Suppressor macrophage treated with lipopolysaccharide for 1 hour (primary cell): ENCODE data around the gene SLX4IP.
"Not testable (repeated sequence)": the region's sequence is repeated elsewhere in the genome, so short reads cannot be mapped to it uniquely, and the experiment has no call there.

Source experiments
- DNase-seq, 3 donors: peaks; one replicate each; pipeline ENCODE4 v3.0.0-alpha.2; 2020 to 2022

Gene SLX4IP

GRCh38 chr20:10434832-10435812 lies at the start of gene SLX4IP:
Gene SLX4IP, plus strand, starts transcription at chr20:10435305. Its CDS starts 22,900 bp downstream, at chr20:10458205.
- peak; percentile 93 to 97 (median 96) for DNase-seq

- DNase-seq = no peak
Measured at GRCh38 chr20:10385850-10386544, 49.1 kb upstream of the SLX4IP start.

GRCh38 chr20:10387686-10388085 lies 47.4 kb upstream of the SLX4IP start:
- no peak for DNase-seq

DNA sequence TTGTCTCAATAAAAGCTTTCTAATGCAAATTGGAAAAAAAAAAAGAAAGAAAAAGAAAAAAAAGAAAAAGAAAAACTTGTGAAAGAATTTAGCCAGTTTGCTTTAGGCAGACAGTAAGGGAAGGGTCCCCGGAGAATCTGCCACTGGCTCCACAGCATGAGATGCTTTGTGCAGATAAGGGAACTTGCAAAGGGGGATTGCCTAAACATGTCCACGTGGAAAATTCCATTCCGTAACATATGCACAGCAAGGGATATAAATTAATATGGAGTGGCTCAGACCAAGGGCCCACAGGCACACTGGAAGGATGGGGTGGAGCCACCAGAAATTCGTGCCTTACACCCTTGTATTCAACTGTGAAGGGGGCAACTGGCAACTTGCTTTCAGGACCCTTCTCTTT lies 46.5 kb upstream of the SLX4IP start:
- no peak for DNase-seq

DNA sequence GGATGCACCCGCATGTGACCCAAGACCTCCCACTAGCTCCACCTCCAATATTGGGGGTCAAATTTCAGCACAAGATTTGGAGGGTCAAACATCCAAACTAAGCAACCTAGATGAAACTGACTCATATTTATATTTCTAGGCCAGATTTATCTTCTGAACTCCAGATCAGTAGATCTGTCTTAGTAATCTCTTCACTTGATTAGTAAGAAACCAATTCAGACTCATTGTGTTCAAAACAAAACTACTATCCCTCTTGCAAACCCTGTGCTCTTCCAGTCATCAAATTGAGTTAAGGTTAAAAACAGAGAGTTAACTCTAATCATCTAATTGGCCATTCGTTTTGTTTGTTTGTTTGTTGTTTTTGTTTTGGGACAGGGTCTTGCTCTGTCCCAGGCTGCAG lies 44.4 kb upstream of the SLX4IP start:
- no peak for DNase-seq

GRCh38 chr20:10394752-10395151 lies 40.4 kb upstream of the SLX4IP start:
- DNase-seq = not testable (repeated sequence)

GRCh38 chr20:10398834-10399369 lies 36.2 kb upstream of the SLX4IP start:
- no peak for DNase-seq

- DNase-seq = peak; percentile 15 to 44 (median 32)
Measured at GRCh38 chr20:10402938-10403608, 32.0 kb upstream of the SLX4IP start.

- DNase-seq = peak; percentile 12 to 42 (median 14)
Measured at GRCh38 chr20:10404023-10404628, 31.0 kb upstream of the SLX4IP start.

DNA sequence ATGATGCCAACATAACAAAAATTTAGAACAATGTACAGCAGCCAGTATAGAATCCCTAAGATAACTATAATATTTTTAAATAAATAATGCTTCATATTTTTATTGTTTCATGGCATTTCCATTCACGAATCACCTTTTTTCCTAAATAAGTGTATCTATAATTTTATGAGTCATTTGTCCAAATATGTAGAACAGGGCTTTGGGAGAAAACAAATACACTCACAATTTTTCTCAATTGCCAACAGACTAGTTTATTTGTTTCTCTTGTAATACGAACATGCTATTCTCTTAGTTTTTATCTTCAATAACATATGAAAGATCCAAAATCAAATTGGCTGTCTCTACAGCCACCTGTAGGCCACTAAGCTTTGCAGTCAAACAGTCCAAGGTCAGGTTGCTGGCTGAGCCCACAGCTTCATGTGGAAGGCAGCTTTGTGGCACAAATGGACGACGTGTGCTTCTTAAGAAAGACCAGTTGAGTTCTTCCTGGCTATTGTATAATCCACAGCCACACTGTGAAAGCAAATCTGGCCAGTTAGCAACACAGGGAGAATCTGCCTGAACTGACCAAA lies 30.1 kb upstream of the SLX4IP start:
- no peak for DNase-seq

DNA sequence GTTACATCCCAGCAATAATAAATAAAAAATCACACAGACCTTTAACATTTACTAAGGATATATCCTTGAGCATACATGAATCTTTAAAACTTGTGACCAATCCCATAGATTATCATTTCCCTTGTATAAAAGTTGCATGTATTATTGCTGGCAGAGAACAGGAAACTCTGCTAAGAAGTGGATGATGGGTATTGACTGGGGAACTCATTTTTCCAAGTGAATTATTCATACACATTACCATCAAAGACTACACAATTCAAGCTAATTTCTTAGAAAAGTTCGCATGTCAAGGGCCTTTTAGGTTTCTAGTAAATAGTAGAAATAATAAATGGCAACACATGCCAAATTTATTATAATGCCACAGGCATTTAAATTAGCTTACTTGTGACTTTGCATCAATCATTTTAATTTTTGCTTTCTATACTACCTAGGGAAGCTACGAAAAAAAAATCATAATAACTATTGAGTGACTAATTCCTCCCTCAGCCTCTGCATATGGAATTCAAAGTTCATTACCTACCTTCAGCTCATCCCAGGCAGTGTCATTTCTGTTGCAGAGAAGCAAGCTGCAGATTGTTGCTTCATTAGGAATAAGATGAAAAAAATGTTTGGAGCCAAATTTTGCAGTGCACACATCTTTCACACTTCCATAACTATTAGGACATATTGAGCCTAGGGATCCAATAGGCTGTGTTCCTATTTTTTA lies 26.8 kb upstream of the SLX4IP start:
- DNase-seq = no peak

GRCh38 chr20:10411673-10412072 lies 23.4 kb upstream of the SLX4IP start:
- DNase-seq = no peak

DNA sequence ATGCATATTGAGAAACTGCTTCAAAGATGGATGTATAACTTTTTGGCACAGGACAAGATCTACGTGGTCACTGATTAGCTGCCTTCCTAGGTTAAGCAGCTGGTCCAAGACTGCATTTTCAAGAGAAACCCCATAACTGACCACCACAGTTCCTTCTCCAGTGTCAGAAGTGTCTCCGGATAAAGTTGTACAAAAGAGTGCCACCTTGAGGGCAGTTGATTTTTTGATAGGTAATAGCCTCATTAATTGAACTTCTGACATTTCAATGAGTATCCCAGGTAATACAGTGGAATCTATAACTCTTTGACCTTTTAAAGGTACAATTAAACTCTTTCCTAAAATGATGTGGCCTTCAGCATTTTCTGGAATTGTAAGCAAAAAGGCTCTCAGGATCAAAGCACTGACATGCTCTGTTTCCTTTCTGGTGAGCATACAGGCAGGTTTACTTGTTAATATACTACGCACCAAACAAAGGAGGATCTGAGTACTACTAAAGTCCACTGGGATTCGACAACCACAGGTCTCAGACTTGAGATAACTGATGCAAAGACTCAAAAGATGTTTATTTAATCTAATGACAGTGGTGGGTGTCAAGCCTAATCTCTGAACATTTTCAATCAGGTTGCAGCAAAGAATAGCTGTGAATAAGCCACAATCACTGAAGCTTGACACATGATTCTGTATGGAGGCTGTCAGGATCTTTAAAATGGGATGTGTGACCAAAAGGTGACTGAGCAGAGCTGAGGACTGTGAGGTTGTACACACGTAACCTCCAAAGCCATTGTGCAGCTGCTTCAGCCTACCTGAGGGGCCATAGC lies 22.3 kb upstream of the SLX4IP start:
- DNase-seq = no peak

DNA sequence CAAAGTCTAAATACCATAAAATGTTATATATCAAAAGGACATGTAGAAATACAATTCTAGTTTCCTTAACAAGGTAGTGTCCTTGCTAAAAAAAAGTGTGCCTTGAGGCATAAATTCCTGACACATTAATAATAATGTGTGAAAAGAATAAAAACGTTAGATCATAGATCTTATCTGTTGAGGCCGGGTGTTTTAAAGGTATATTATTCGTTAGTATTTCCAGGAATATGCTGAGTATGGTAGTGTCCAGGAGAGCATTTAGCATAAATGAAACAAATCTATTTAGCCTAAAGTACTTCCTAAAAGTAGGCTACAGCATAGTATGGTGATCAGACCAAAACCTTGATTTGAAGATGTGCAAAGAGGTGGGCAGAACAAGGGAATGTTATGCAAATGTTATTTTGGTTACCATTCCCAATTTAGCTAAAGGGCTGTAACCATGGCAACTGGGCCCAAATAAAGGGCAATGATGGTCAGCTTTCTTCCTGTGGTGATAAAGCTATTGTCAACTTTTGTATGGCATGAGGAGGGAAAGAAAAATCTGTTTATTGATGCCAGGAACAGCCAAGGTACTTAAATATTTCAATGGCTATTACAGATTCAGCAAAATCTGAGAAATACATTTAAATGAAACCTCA lies 20.0 kb upstream of the SLX4IP start:
- no peak for DNase-seq

DNA sequence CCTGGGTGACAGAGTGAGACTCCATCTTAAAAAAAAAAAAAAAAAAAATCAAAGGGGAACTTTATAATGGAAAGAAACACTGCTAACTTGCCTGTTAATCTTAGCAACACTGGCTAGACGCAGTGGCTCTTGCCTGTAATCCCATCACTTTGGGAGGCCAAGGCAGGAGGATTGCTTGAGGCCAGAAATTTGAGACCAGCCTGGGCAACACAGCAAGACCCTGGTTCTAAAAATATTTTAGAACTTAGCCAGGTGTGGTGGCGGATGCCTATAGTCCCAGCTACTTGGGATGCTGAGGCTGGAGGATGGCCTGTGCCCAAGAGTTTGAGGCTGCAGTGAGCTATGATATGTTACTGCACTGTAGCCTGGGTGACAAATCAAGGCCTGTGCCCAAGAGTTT lies 17.9 kb upstream of the SLX4IP start:
- not testable (repeated sequence) for DNase-seq

DNA sequence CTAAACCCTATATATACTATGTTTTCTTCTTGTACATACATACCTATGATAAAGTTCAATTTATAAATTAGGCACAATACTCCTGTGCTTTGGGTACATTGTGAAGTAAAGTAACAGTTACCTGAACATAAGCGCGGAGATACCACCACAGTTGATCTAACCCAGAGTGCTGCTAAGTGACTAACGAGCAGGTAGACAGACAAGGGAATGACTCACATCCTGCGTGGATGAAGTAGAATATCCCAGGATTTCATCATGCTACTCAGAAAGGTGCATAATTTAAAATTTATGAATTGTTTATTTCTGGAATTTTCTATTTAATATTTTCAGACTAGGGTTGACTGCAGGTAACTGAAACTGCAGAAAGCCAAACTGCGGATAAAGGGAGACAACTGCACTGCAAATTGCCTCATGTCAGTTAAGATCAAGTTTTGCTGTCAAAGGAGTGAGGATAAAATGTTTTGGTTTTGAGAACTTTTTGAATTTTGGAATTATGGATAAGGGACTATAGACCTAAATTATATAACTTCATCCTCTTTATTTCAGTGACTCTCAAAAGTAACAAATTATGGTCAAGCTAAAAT lies 15.5 kb upstream of the SLX4IP start:
- DNase-seq = no peak

DNA sequence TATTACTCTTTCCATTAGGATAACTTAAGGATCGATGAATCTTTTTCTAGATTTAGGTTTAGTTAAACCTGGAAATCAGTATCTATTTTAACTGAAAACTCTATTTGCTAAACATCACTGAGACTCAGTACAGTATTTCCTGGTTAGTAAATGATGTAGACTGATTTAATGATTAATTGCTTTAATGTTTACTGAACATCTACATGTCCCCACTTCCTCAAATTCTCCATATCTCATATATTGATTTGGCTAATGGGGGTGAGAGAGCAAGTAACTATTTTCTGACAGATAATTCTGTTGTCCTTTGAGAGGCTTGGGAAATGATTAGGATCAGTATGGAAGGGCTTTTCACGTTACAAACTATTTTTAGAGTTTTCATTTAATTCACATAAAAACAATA lies 11.4 kb upstream of the SLX4IP start:
- DNase-seq = no peak

- peak; percentile 64 to 75 (median 73) for DNase-seq
Measured at GRCh38 chr20:10427060-10427692, 7.9 kb upstream of the SLX4IP start.

- no peak for DNase-seq
Measured at GRCh38 chr20:10428008-10428407, 7.1 kb upstream of the SLX4IP start.
